Caco-2 (cell line): ENCODE results near the gene LYRM2. TPM values are rescaled to one million over a fixed set of nuclear protein-coding genes. Genes with fewer than 3 reads are reported as not detected.

Source experiments
- BruUV-seq: library from RNA; stranded (reverse); fragments of 400-500 nt; replicated peaks from 2 replicates; lab custom pipeline; 2021; lab: Mats Ljungman, UMichigan
- CTCF ChIA-PET: fragments of 300-600 bp; sonication (Branson Sonifier 250); formaldehyde crosslinking; loops from one replicate; lab custom pipeline; 2022; ENCODE audit warnings: antibody characterized with exemption; lab: Charles Lee
- POLR2A ChIA-PET: fragments of 300-600 bp; sonication (Branson Sonifier 250); formaldehyde crosslinking; loops from one replicate; lab custom pipeline; 2022; ENCODE audit warnings: antibody characterized with exemption; lab: Charles Lee
- DNase-seq, 2 experiments: peaks; one replicate each; pipeline versions ENCODE4 v3.0.0 to v3.0.0-alpha.2; 2020 to 2022
- H3K27me3 ChIP-seq: replicated peaks from 2 replicates; pipeline ENCODE4 v1.6.0; 2011; ENCODE audit warnings: low read length; ENCODE audit not compliant: control insufficient read depth, insufficient read depth
- H3K36me3 ChIP-seq: 2 replicates; pipeline ENCODE4 v1.5.1; 2011; ENCODE audit warnings: low read length; ENCODE audit not compliant: control insufficient read depth, insufficient read depth
- H3K4me1 ChIP-seq: fragments of 250-450 bp; sonication (Bioruptor Pico); 2 replicates; pipeline ENCODE4 v1.5.1; 2020; ENCODE audit warnings: mild to moderate bottlenecking
- H3K4me3 ChIP-seq: 2 replicates; pipeline ENCODE4 v1.5.1; 2011; ENCODE audit warnings: low read depth, mild to moderate bottlenecking, control low read depth, low read length
- H3K9me3 ChIP-seq: fragments of 250-450 bp; sonication (Bioruptor Pico); 2 replicates; pipeline ENCODE4 v1.5.1; 2020; ENCODE audit warnings: mild to moderate bottlenecking, moderate library complexity
- H3K27ac Mint-ChIP-seq: one replicate; pipeline ENCODE4 v1.8.0; 2022; ENCODE audit warnings: mixed read lengths; ENCODE audit not compliant: unreplicated experiment
- H3K27me3 Mint-ChIP-seq: one replicate; pipeline ENCODE4 v1.8.0; 2022; ENCODE audit warnings: mixed read lengths; ENCODE audit not compliant: insufficient read depth, unreplicated experiment
- H3K36me3 Mint-ChIP-seq: one replicate; pipeline ENCODE4 v1.8.0; 2022; ENCODE audit warnings: mild to moderate bottlenecking, mixed read lengths; ENCODE audit not compliant: insufficient read depth, unreplicated experiment
- H3K4me1 Mint-ChIP-seq: one replicate; pipeline ENCODE4 v1.8.0; 2022; ENCODE audit warnings: low read depth, mixed read lengths; ENCODE audit not compliant: unreplicated experiment
- H3K4me3 Mint-ChIP-seq: one replicate; pipeline ENCODE4 v1.8.0; 2022; ENCODE audit warnings: mild to moderate bottlenecking, moderate library complexity, mixed read lengths; ENCODE audit not compliant: unreplicated experiment
- H3K9me3 Mint-ChIP-seq: one replicate; pipeline ENCODE4 v1.8.0; 2022; ENCODE audit warnings: mixed read lengths; ENCODE audit not compliant: unreplicated experiment
- CTCF ChIP-seq, 2 experiments: fragments of 200-600 bp in 1 of 2; IDR thresholded peaks; 1 replicate in 1 of 2; 2 replicates in 1 of 2; pipeline versions ENCODE4 v1.5.1 to v1.8.0; 2011 to 2022; ENCODE audit warnings: antibody characterized with exemption in 1 of 2, control low read depth in 1 of 2, inconsistent platforms in 1 of 2, low read depth in 1 of 2, low read length in 1 of 2, mild to moderate bottlenecking in 1 of 2, moderate library complexity in 1 of 2; ENCODE audit not compliant: insufficient read depth in 1 of 2, severe bottlenecking in 1 of 2, unreplicated experiment in 1 of 2
- intact Hi-C: fragments of 100-400 bp; cut with micrococcal nuclease; formaldehyde crosslinking; loops from one replicate; pipeline ENCODE4 v1.10.0; 2022; ENCODE audit not compliant: unreplicated experiment
- total RNA-seq: library from RNA; stranded (reverse); gene quantifications from 2 replicates; pipeline ENCODE4 v1.2.3, GENCODE V29; 2022

Gene LYRM2
- total RNA-seq, 1 experiment from 2014 or later, result 40.9 TPM

GRCh38 chr6:89675949-89676748 lies 37.6 kb upstream of the LYRM2 start:
- Histone ChIP-seq H3K36me3 (peaks cover 2% of the 10 kb centered on the region), H3K27me3 (no peaks in the 10 kb centered on the region), H3K9me3 (no peaks in the 10 kb centered on the region), H3K4me1 (no peaks in the 10 kb centered on the region), H3K4me3 (no peak overlapping the region)
- Mint-ChIP-seq H3K4me1 (no peaks in the 10 kb centered on the region), H3K27me3 (no peaks in the 10 kb centered on the region), H3K36me3 (peaks cover 77% of the 10 kb centered on the region), H3K4me3 (no peak overlapping the region), H3K9me3 (no peaks in the 10 kb centered on the region), H3K27ac (no peak overlapping the region)
- TF ChIP-seq CTCF (IDR thresholded peaks at IDR 0.05; ENCODE audit: insufficient read depth in 1 of 2, low read depth in 1 of 2, low read length in 1 of 2, severe bottlenecking in 1 of 2, unreplicated experiment in 1 of 2), result no peak
- BruUV-seq, result no TSS peak
- no peak for DNase-seq
- intact Hi-C loops, result no loop called here
- ChIA-PET POLR2A (no interaction called here), CTCF (no interaction called here)

GRCh38 chr6:89670935-89671565 lies 32.5 kb upstream of the LYRM2 start:
- H3K27ac Mint-ChIP-seq, result no peak overlapping the region
- Histone ChIP-seq H3K27me3 (no peaks in the 10 kb centered on the region), H3K9me3 (no peaks in the 10 kb centered on the region), H3K36me3 (peaks cover 2% of the 10 kb centered on the region), H3K4me1 (no peaks in the 10 kb centered on the region), H3K4me3 (no peak overlapping the region)
- no peaks in the 10 kb centered on the region for H3K27me3 Mint-ChIP-seq
- H3K9me3 Mint-ChIP-seq, result no peaks in the 10 kb centered on the region
- POLR2A ChIA-PET, result no interaction called here
- CTCF ChIA-PET, result no interaction called here
- no peaks in the 10 kb centered on the region for H3K4me1 Mint-ChIP-seq
- no peak overlapping the region for H3K4me3 Mint-ChIP-seq
- BruUV-seq, result no TSS peak
- TF ChIP-seq CTCF (IDR thresholded peaks at IDR 0.05; ENCODE audit: insufficient read depth in 1 of 2, low read depth in 1 of 2, low read length in 1 of 2, severe bottlenecking in 1 of 2, unreplicated experiment in 1 of 2), result no peak
- no peak for DNase-seq
- intact Hi-C loops, result no loop called here
- H3K36me3 Mint-ChIP-seq, result peaks cover 73% of the 10 kb centered on the region

GRCh38 chr6:89669002-89669401 lies 30.5 kb upstream of the LYRM2 start:
- TF ChIP-seq CTCF (IDR thresholded peaks at IDR 0.05; ENCODE audit: insufficient read depth in 1 of 2, low read depth in 1 of 2, low read length in 1 of 2, severe bottlenecking in 1 of 2, unreplicated experiment in 1 of 2), result no peak
- ChIA-PET POLR2A (no interaction called here), CTCF (no interaction called here)
- Histone ChIP-seq H3K9me3 (no peaks in the 10 kb centered on the region), H3K36me3 (no peaks in the 10 kb centered on the region; the same call in 1 of the 2 replicates), H3K27me3 (no peaks in the 10 kb centered on the region), H3K4me1 (no peaks in the 10 kb centered on the region), H3K4me3 (no peak overlapping the region)
- BruUV-seq, result no TSS peak
- no peak overlapping the region for H3K4me3 Mint-ChIP-seq
- intact Hi-C loops, result no loop called here
- no peaks in the 10 kb centered on the region for H3K27me3 Mint-ChIP-seq
- H3K27ac Mint-ChIP-seq, result no peak overlapping the region
- H3K4me1 Mint-ChIP-seq, result no peaks in the 10 kb centered on the region
- no peak for DNase-seq
- peaks cover 75% of the 10 kb centered on the region for H3K36me3 Mint-ChIP-seq
- H3K9me3 Mint-ChIP-seq, result no peaks in the 10 kb centered on the region
